Muscle layer of duodenum (tissue), 2 donors: Measurements from ENCODE around the gene ZFTA.

ENCODE experiments used
- H3K27ac ChIP-seq: one replicate; pipeline ENCODE4 v1.7.0; 2013; ENCODE audit warnings: mild to moderate bottlenecking, low read length
- H3K27me3 ChIP-seq: one replicate; pipeline ENCODE4 v1.7.0; 2013; ENCODE audit warnings: low read depth, mild to moderate bottlenecking, control low read depth, low read length
- H3K36me3 ChIP-seq, 2 donors: one replicate each; pipeline ENCODE4 v1.7.0; 2013; ENCODE audit warnings: low read length in 2 of 2, control low read depth in 1 of 2, mild to moderate bottlenecking in 1 of 2; ENCODE audit not compliant: insufficient read depth in 2 of 2, control insufficient read depth in 1 of 2
- H3K4me1 ChIP-seq, 2 donors: one replicate each; pipeline ENCODE4 v1.7.0; 2013; ENCODE audit warnings: low read length in 2 of 2, mild to moderate bottlenecking in 2 of 2, control low read depth in 1 of 2, moderate library complexity in 1 of 2; ENCODE audit not compliant: insufficient read depth in 2 of 2, control insufficient read depth in 1 of 2
- H3K4me3 ChIP-seq, 2 donors: one replicate each; pipeline ENCODE4 v1.7.0; 2013; ENCODE audit warnings: low read length in 2 of 2, low read depth in 1 of 2, mild to moderate bottlenecking in 1 of 2
- H3K9me3 ChIP-seq, 2 donors: one replicate each; pipeline ENCODE4 v1.7.0; 2013; ENCODE audit warnings: low read length in 2 of 2, control low read depth in 1 of 2, mild to moderate bottlenecking in 1 of 2; ENCODE audit not compliant: control insufficient read depth in 1 of 2
- donor health status: healthy.

Gene ZFTA

GRCh38 chr11:63804259-63804658 is 35.7 kb upstream of the ZFTA start:
- Histone ChIP-seq H3K27ac (no peak overlapping the region), H3K4me3 (no peak overlapping the region), H3K36me3 (no peaks in the 10 kb centered on the region), H3K9me3 (no peaks in the 10 kb centered on the region), H3K4me1 (no peaks in the 10 kb centered on the region), H3K27me3 (no peaks in the 10 kb centered on the region)

GRCh38 chr11:63802637-63803414 is 34.3 kb upstream of the ZFTA start:
- Histone ChIP-seq H3K4me1 (no peaks in the 10 kb centered on the region), H3K27me3 (no peaks in the 10 kb centered on the region), H3K4me3 (no peak overlapping the region), H3K27ac (no peak overlapping the region), H3K9me3 (no peaks in the 10 kb centered on the region), H3K36me3 (no peaks in the 10 kb centered on the region)

GRCh38 chr11:63800921-63801320 is 32.3 kb upstream of the ZFTA start:
- Histone ChIP-seq H3K27me3 (no peaks in the 10 kb centered on the region), H3K36me3 (no peaks in the 10 kb centered on the region), H3K27ac (no peak overlapping the region), H3K4me3 (no peak overlapping the region), H3K4me1 (no peaks in the 10 kb centered on the region), H3K9me3 (no peaks in the 10 kb centered on the region)

- no peaks in the 10 kb centered on the region for H3K36me3 ChIP-seq
- no peak overlapping the region for H3K27ac ChIP-seq
- H3K4me1 ChIP-seq, result no peaks in the 10 kb centered on the region
- H3K27me3 ChIP-seq, result no peaks in the 10 kb centered on the region
- H3K4me3 ChIP-seq, result no peak overlapping the region
- H3K9me3 ChIP-seq, result peaks cover 0 to 16% of the 10 kb centered on the region in 2 donors
Observed at GRCh38 chr11:63795066-63795465, 26.5 kb upstream of the ZFTA start.

DNA sequence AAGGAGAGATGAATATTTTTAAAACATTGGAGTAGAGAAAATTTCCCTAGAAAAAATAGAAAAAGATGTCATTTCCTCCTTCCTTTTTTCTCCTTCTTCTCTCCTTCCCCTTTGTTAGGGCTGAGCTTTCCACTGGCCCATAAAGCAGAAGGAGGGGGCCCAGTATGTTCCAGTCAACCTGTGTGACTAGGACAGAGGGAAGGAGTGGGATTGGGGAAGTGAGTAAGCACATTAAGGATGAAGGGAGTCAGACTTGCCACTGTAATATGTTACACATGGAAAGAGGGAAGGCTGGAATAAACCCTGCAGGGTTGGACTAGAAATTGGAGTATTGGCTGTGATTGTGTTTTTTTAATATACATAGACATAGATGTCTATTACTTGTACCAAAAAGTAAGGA is 24.6 kb upstream of the ZFTA start:
- Histone ChIP-seq H3K4me3 (no peak overlapping the region), H3K27me3 (no peaks in the 10 kb centered on the region), H3K36me3 (no peaks in the 10 kb centered on the region), H3K9me3 (peaks cover 0 to 16% of the 10 kb centered on the region in 2 donors), H3K27ac (no peak overlapping the region), H3K4me1 (no peaks in the 10 kb centered on the region)

DNA sequence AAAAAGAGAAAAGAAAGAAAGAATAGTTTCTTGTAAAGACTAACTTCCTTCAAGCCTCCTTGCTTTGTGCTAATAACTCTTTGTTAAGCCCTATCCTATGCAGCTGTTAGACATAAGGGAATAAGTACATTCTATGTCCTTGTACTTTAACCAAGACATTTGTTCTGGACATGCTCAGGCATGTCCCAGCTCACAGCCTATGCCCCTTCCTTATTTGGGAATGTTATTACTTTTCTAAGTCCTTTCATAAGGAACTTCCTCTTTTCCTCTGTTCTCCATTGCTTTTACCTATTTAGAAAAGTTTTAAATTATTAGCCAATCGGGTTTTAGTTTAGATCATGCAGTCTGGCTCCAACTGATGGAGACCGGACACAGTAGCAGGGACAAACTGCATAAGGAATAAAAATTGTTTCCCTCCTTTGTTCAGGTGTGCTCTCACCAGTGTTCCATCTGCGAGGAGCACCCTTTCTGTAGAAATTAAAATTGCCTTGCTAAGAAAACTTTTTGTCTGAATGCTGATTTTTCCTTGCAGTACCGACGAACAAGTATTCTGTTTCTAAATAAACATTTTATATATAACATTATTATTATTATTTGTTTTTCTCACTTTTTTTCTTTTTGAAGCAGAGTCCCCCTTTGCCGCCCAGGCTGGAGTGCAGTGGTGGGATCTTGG is 23.1 kb upstream of the ZFTA start:
- H3K9me3 ChIP-seq, result peaks cover 0 to 16% of the 10 kb centered on the region in 2 donors
- no peaks in the 10 kb centered on the region for H3K36me3 ChIP-seq
- H3K4me3 ChIP-seq, result no peak overlapping the region
- no peaks in the 10 kb centered on the region for H3K27me3 ChIP-seq
- no peak overlapping the region for H3K27ac ChIP-seq
- H3K4me1 ChIP-seq, result no peaks in the 10 kb centered on the region

- H3K4me3 ChIP-seq, result no peak overlapping the region
- H3K4me1 ChIP-seq, result no peaks in the 10 kb centered on the region
- no peak overlapping the region for H3K27ac ChIP-seq
- no peaks in the 10 kb centered on the region for H3K27me3 ChIP-seq
- H3K36me3 ChIP-seq, result no peaks in the 10 kb centered on the region
- H3K9me3 ChIP-seq, result peaks cover 0 to 3% of the 10 kb centered on the region in 2 donors
Observed at GRCh38 chr11:63785823-63786222, 17.2 kb upstream of the ZFTA start.

- Histone ChIP-seq H3K4me3 (no peak overlapping the region), H3K27me3 (no peaks in the 10 kb centered on the region), H3K36me3 (no peaks in the 10 kb centered on the region), H3K4me1 (no peaks in the 10 kb centered on the region), H3K9me3 (no peaks in the 10 kb centered on the region), H3K27ac (no peak overlapping the region)
Observed at GRCh38 chr11:63783925-63784592, 15.5 kb upstream of the ZFTA start.

GRCh38 chr11:63782749-63783148 is 14.2 kb upstream of the ZFTA start:
- H3K4me1 ChIP-seq, result no peaks in the 10 kb centered on the region
- H3K27me3 ChIP-seq, result no peaks in the 10 kb centered on the region
- H3K9me3 ChIP-seq, result no peaks in the 10 kb centered on the region
- H3K4me3 ChIP-seq, result no peak overlapping the region
- H3K36me3 ChIP-seq, result no peaks in the 10 kb centered on the region
- H3K27ac ChIP-seq, result no peak overlapping the region

GRCh38 chr11:63779039-63779438 is 10.5 kb upstream of the ZFTA start:
- Histone ChIP-seq H3K27me3 (no peaks in the 10 kb centered on the region), H3K4me3 (no peak overlapping the region), H3K9me3 (no peaks in the 10 kb centered on the region), H3K36me3 (no peaks in the 10 kb centered on the region), H3K4me1 (no peaks in the 10 kb centered on the region), H3K27ac (no peak overlapping the region)

GRCh38 chr11:63775191-63775590 is 6.6 kb upstream of the ZFTA start:
- Histone ChIP-seq H3K4me3 (no peak overlapping the region), H3K9me3 (no peaks in the 10 kb centered on the region), H3K27me3 (no peaks in the 10 kb centered on the region), H3K36me3 (no peaks in the 10 kb centered on the region), H3K4me1 (peaks cover 0 to 2% of the 10 kb centered on the region in 2 donors), H3K27ac (no peak overlapping the region)
